NCI-H2227 treated with DMSO at 0.1 percent for 48 hours (cell line): ENCODE data around the gene GLRX3.
"Not testable (repeated sequence)": the region's sequence is repeated elsewhere in the genome, so short reads cannot be mapped to it uniquely, and the experiment has no call there.

Source experiments
- DNase-seq: peaks from one replicate; lab custom pipeline; 2025; lab: John Stamatoyannopoulos, UW

The GLRX3 gene

GRCh38 chr10:130189608-130190054 is 53.4 kb downstream of the GLRX3 start:
- no peak for DNase-seq

DNA sequence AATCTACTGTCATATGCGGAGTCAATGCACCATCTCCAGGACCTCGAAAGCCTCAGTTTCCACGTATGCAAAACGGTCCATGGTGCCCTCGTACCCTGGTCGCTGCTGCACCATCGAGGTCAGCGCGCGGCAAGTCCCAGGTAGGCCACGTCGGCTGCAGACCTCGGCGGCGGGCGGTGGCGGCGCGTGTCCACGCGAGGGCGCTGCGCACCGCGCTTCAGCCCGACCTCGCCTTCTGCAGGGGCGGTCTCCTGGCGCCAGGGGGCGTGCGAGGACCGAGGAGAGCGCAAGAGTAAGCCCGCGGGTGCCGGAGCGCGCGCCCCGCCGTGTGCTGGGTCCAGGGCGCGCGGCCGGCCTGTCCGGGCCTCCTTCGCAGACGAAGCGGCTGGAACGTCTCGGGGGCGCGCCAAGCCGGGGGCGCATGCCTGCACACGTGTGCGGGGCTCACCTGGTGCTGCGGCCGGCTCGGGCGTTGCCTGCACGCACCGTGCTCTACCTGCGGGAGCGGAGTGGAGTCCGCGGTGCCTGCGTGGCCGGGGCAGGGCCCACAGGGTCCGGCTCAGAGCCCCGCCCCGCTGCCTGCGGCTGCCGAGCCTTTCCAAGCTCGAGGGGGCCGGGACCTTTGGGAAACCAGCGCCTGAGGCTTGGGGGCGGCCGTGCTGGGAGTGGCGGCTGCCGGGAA is 54.0 kb downstream of the GLRX3 start:
- peak; percentile 76 for DNase-seq

- DNase-seq = no peak
Observed at GRCh38 chr10:130190737-130191115, 54.5 kb downstream of the GLRX3 start.

DNA sequence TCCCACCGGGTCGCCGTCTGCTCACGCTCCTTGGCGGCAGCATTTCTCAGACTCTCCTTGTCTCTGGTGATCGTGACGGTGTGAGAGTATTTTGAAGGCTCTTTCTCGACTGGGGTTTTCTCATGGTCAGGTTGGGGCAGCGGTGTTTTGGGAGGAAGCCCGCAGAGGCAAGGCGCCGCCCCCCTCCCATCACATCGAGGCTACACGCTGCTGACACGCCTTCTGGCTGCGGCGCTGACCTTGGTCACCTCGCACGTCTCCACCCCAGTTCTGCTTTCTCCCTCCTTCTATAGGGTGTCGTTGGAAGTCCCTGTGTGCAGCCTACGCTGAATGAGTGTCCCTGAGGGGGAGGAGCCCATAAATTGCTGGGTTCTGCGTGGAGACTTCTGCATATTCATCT is 55.2 kb downstream of the GLRX3 start:
- no peak for DNase-seq

GRCh38 chr10:130192276-130192848 is 56.2 kb downstream of the GLRX3 start:
- DNase-seq = no peak

DNA sequence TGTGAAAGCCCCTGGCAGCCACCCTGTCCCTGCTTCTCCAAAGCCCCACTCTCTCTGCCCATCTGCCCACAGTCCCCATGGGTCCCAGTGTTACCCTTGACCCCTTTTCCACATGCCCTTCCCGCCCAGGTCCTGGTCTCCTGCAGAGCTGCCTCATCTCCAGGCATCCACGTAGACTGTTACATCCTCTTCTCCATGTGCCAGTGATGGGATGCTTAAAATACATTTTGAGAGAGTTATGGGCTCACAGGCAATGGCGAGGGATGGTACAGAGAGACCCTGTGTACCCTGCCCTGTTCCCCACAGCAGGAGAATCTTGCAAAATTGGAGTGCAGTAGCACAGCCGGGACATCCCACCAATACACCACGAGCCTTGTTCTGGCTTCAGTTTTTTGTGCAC is 56.8 kb downstream of the GLRX3 start:
- no peak for DNase-seq

DNA sequence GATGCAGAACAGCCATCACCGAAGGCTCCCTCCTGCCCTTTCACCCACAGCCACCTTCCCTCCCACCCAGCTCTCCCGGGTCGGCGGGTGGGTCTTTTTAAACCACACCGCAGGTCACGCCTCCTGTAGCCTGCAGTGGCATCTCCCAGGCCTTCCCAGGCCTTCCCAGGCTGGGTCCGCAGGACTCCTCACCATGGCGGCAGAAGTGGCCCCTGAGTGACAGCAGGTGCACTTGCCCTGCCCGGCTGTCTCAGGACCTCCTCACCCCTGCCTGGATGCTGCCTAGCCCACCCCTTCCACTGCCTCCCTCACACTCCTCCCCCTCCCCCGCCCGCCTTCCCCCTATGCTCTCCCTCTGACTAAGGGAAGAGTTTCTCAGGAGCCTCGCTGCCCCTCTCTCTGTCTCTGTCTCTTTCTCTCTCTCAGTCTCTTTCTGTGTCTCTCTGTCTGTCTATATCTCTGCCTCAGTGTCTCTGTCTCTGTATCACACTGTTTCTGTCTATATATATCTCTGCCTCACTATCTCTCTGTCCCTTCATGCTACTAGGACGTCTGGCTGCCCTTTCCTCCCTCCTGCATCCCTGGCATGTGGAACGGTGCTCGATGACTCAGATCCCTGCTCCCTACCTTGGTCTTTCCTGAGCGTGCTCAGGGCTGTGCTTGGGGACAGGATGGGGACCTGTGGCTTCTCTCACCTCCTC is 57.5 kb downstream of the GLRX3 start:
- no peak for DNase-seq

DNA sequence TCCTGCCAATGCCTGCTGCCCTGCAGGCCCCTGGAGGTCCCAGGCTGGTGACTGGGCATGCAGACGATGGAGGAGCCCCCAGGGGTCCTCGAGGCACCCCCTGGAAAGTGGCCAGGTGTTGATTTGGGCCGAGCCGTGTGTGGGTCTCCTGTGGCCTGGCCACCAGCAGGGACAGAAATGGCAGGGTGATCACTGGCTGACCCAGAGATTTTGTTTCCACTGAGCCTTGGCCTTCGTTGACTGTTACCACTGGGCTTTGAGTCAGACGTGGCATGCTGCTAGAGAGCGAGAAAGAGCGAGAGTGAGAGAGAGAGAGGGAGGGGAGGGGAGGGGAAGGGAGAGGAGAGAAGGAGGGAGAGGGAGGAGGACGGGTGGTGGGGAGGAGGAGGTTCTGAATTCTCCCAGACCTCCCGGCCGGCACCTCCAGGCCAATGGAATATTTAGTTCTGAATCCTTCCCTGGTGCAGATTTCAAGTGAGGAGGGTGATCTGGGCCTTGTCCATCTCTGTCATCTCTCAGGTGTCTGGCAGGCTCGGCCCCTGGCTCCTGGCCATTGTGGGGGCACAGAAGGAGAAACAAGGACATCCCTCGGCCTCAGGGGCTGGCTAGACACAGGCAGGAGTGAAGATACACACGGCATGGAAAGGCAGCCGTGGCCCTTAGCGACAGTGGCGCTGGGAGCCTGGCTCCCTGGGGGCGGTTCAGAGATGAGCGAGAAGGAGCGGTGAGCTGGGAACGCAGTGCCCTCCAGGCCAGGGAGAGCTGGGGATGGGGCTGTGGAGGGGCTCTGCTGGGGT is 58.2 kb downstream of the GLRX3 start:
- no peak for DNase-seq

GRCh38 chr10:130194991-130195645 is 58.9 kb downstream of the GLRX3 start:
- DNase-seq = no peak

DNA sequence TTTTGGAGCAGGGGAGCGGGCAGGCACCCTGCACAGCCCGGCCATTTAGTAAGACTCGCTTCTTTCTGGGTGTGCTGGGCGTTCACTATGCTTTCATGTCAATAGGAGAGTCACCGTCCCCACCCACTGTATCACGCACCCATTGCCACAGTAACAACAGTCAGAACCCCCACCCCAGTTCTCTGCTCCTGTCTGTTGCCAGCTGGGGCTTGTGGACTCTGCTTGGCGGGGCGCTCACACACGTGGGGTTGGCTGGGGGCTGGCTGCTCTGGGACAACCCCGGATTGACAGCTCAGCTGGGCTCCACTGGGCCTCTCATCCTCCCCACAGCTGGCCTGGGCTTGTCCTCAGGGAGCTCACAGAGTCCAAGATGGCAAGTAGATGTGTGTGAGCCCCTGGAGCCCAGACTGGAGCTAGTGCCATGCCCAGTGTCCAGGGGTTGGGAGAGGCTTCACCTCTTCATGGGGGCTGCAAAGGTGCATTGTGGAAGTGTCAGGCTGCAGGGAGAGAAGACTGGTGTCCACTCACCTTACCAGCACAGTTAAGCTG is 59.6 kb downstream of the GLRX3 start:
- no peak for DNase-seq

- DNase-seq = no peak
Observed at GRCh38 chr10:130196511-130197487, 60.6 kb downstream of the GLRX3 start.

GRCh38 chr10:130198651-130199050 is 62.5 kb downstream of the GLRX3 start:
- DNase-seq = no peak

DNA sequence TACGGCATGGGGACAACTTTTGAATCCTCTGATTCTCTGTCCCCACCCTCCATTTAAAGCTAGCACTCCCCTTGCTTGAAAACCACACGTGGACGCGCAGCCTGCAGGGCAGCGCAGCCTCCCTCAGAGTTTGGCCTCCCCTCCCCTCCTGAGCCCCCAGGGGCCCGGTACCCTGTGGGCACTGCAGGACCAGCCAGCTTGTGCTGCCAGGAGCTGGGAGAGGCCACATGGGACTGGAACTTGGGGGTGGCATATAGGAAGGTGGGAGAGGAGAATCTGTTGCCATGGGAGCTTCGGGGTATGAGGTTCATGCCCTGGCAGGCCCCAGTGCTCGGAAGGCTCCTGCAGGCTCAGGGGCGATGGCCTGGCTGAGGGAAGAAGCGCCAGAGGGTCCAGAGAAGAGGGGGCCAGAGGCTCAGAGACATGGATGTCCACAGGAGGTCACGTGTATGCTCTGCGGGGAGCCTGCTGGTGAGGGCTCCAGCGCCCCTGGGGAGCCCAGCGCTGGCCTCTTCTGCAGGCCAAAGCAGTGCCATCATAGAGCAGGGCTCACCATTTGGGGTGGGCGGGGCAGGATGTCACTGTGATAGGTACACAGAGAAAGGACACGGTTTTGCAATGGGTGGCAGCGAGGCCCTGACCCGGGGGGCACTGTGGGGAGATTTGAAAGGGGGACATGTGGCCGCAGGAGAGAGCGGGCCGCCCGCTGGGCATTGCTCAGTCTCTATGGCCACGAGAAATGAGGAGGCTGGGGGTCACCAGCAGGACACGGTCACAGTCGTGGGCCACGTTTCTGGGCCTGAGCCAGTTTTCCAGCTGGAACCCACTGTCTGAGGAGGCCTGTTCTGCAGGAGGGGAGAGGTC is 64.2 kb downstream of the GLRX3 start:
- DNase-seq = no peak

DNA sequence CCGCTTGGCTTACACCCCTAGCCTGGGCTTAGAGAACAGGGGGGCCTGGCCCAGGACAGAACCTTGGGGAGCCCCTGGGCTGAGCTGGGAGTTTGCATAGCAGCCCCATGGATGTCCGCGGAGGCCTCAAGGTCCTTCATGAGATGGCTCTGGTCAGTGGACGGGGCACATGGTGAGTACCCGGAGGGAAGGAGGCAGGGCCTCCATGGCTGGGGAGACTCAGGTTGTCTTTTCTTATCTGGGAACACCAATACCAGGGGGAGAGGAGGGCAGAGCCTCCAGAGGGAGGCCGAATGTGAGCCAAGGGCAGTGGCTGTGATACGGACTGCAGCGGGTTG is 64.8 kb downstream of the GLRX3 start:
- no peak for DNase-seq

GRCh38 chr10:130202150-130202549 is 66.0 kb downstream of the GLRX3 start:
- not testable (repeated sequence) for DNase-seq

GRCh38 chr10:130202984-130203621 is 66.9 kb downstream of the GLRX3 start:
- no peak for DNase-seq

GRCh38 chr10:130203626-130204025 is 67.4 kb downstream of the GLRX3 start:
- no peak for DNase-seq

DNA sequence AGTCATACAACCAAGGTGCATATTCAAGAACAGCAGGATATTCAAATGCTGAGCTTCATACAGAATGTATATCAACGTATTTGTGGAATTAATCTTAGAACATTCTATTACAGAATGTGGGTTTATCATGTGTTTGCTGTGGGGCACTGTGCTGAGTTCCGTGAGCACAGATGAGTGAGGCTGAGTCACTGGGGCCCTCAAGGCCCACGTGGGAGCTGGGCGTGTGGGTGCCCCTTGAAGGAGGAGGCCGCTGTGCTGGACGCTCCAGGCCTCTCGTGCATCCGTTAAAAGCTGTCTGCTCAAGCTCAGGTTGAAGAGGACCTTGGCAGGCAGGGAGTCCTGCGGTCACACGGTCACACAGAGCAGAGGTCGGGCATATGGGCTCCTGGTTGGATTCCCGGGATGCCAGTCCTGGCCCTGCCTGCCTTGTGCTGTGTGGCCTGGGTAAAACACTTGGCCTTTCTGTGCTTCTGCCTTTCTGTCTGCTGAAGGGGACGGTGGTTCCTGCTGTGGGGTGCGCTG is 70.1 kb downstream of the GLRX3 start:
- no peak for DNase-seq

DNA sequence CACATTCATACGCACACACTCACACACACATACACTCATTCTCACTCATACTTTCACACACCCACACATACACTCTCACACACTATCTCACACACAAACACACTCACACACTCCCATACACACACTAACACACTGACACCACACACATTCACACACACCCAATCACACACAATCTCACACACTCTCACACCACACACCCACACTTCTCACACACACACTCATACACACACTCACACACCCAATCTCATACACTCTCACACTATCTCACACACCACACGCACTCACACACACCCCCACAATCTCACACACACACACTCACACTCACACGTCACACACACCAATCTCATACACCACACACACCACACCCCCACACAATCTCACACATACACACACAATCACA is 71.0 kb downstream of the GLRX3 start:
- no peak for DNase-seq
